NB4 (cell line): ENCODE results near the gene EBF4.

Experiments
- CTCF ChIP-seq: IDR thresholded peaks from one replicate; pipeline ENCODE4 v1.5.1; 2012; ENCODE audit warnings: low read depth, low read length
- MAX ChIP-seq: IDR thresholded peaks from 2 replicates; pipeline ENCODE4 v1.6.1; 2011; ENCODE audit warnings: low read depth, low read length
- POLR2A ChIP-seq: IDR thresholded peaks from 2 replicates; pipeline ENCODE4 v1.6.1; 2011; ENCODE audit warnings: mild to moderate bottlenecking; ENCODE audit not compliant: insufficient read length; ENCODE audit errors: extremely low read depth

GRCh38 chr20:2741463-2741862 lies 48.9 kb downstream of the EBF4 start:
- TF ChIP-seq POLR2A (no peak), CTCF (no peak), MAX (no peak)
